ENCODE data around the gene CPLX3.

DNA sequence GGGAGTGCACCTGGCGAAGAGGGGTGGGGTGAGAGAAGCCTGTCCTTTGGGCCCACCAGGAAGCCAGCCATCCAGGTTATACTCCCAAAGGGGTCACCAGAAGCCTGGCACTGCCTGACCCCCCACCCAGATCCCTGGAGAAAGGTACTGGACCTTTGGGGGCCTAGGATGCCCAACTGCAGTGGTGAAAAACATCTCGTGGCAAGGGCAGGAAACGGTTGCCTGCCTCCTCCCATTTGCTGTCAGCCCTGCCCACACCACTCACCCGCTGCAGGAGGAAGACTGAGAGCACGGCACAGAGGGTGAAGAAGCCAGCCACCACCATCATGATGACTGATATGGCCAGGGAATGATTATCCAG lies 18.8 kb downstream of the CPLX3 start:
- TF ChIP-seq, protein P1, sequence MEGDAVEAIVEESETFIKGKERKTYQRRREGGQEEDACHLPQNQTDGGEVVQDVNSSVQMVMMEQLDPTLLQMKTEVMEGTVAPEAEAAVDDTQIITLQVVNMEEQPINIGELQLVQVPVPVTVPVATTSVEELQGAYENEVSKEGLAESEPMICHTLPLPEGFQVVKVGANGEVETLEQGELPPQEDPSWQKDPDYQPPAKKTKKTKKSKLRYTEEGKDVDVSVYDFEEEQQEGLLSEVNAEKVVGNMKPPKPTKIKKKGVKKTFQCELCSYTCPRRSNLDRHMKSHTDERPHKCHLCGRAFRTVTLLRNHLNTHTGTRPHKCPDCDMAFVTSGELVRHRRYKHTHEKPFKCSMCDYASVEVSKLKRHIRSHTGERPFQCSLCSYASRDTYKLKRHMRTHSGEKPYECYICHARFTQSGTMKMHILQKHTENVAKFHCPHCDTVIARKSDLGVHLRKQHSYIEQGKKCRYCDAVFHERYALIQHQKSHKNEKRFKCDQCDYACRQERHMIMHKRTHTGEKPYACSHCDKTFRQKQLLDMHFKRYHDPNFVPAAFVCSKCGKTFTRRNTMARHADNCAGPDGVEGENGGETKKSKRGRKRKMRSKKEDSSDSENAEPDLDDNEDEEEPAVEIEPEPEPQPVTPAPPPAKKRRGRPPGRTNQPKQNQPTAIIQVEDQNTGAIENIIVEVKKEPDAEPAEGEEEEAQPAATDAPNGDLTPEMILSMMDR (IDR thresholded peaks at IDR 0.05; ENCODE audit: borderline replicate concordance, extremely low read depth, low read length, poor library complexity, severe bottlenecking): no peak
- TF ChIP-seq EZH2 (IDR thresholded peaks at IDR 0.05; ENCODE audit: borderline replicate concordance, low read depth, low read length, severe bottlenecking): no peak

All from DND-41 (cell line).